Activated CD4-positive, alpha-beta memory T cell treated with anti-CD3 and anti-CD28 coated beads, Interleukin-2, amount 10 ng/mL, durations not matched to agents 7 days and 5 days (primary cell): Measurements from ENCODE around the gene MZB1. TPM values are rescaled to one million over a fixed set of nuclear protein-coding genes. Genes with fewer than 3 reads are reported as not detected.

ENCODE experiments used
- CTCF ChIA-PET: fragments of 350-600 bp; sonication (Branson Sonifier 250); formaldehyde crosslinking; loops from one replicate; lab custom pipeline; 2021; ENCODE audit warnings: antibody characterized with exemption, inconsistent platforms; lab: Charles Lee
- POLR2A ChIA-PET: fragments of 350-600 bp; sonication (Branson Sonifier 250); formaldehyde crosslinking; loops from one replicate; lab custom pipeline; 2021; ENCODE audit warnings: antibody characterized with exemption; lab: Charles Lee
- DNase-seq: peaks from one replicate; pipeline ENCODE4 v3.0.0-alpha.2; 2020
- H3K27ac Mint-ChIP-seq: one replicate; pipeline ENCODE4 v1.8.0; 2021; ENCODE audit warnings: mild to moderate bottlenecking, mixed read lengths
- H3K27me3 Mint-ChIP-seq: one replicate; pipeline ENCODE4 v1.8.0; 2021; ENCODE audit warnings: mixed read lengths
- H3K36me3 Mint-ChIP-seq: one replicate; pipeline ENCODE4 v1.8.0; 2021; ENCODE audit warnings: low read depth, mixed read lengths
- H3K4me1 Mint-ChIP-seq: one replicate; pipeline ENCODE4 v1.8.0; 2021; ENCODE audit warnings: mixed read lengths
- H3K4me3 Mint-ChIP-seq: one replicate; pipeline ENCODE4 v1.8.0; 2021; ENCODE audit warnings: mild to moderate bottlenecking, mixed read lengths
- H3K9me3 Mint-ChIP-seq: one replicate; pipeline ENCODE4 v1.8.0; 2021; ENCODE audit warnings: mixed read lengths
- total RNA-seq, 2 experiments: library from RNA; stranded (reverse); gene quantifications; one replicate each; pipeline ENCODE4 v1.2.3, GENCODE V29; 2021

Gene MZB1
- total RNA-seq, 2 experiments from 2014 or later, result 48.1 TPM

DNA sequence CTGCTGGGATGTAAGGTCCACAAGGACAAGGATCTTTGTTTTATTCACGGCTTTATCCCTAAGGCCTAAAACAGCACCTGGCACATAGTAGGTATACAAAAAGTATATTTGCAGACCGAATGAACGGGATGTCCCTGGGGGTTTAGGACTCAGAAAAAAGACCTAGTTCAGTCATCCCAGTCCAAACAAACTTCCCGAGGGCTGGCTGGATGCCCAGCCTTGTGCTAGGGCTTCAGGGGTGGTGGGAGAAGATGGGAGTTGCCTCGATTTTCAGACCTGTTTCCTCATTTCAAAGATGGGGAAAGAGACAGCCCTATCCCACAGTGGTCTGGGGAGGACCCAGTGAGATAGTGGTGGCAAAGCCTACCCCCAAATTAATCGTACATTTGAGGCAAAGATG is 8.2 kb upstream of the MZB1 start:
- H3K36me3 Mint-ChIP-seq, result peaks cover 26% of the 10 kb centered on the region
- CTCF ChIA-PET, result no interaction called here
- DNase-seq, result no peak
- H3K4me1 Mint-ChIP-seq, result peaks cover 46% of the 10 kb centered on the region
- POLR2A ChIA-PET, result no interaction called here
- no peaks in the 10 kb centered on the region for H3K9me3 Mint-ChIP-seq
- no peak overlapping the region for H3K4me3 Mint-ChIP-seq
- no peak overlapping the region for H3K27ac Mint-ChIP-seq
- H3K27me3 Mint-ChIP-seq, result no peaks in the 10 kb centered on the region

DNA sequence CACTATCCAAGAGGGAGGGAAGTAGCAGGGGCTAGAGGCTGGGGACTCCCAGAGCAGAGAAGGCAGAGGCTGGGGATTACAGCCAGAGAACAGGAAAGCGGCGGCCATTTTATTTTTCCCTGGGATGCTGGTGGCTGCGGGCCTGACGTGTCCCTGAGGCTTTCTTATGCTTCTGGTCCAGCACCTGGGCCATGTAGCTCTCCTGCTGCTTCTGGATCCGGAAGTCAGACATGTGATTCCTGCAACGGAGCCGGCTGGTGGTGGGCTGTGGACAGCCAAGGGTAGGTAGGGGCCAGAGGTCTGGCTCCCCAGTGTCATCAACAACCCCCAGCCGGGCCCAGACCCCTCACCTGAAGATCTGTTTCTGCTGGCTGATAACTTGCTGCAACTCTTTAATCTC is 7.0 kb upstream of the MZB1 start:
- Mint-ChIP-seq H3K9me3 (no peaks in the 10 kb centered on the region), H3K27ac (no peak overlapping the region), H3K4me3 (no peak overlapping the region), H3K4me1 (peaks cover 41% of the 10 kb centered on the region), H3K36me3 (peaks cover 28% of the 10 kb centered on the region), H3K27me3 (no peaks in the 10 kb centered on the region)
- POLR2A ChIA-PET, result interaction anchor here (1.4 to 2.8 kb wide), 2 partner anchors 7 to 19 kb away, joined by 4 to 13 read pairs; partner anchors contain the start of gene SPATA24
- DNase-seq, result no peak
- CTCF ChIA-PET, result interaction anchor here (1.3 kb wide), 1 partner anchor 18 kb away, joined by 5 read pairs; no protein-coding TSS in a partner anchor

DNA sequence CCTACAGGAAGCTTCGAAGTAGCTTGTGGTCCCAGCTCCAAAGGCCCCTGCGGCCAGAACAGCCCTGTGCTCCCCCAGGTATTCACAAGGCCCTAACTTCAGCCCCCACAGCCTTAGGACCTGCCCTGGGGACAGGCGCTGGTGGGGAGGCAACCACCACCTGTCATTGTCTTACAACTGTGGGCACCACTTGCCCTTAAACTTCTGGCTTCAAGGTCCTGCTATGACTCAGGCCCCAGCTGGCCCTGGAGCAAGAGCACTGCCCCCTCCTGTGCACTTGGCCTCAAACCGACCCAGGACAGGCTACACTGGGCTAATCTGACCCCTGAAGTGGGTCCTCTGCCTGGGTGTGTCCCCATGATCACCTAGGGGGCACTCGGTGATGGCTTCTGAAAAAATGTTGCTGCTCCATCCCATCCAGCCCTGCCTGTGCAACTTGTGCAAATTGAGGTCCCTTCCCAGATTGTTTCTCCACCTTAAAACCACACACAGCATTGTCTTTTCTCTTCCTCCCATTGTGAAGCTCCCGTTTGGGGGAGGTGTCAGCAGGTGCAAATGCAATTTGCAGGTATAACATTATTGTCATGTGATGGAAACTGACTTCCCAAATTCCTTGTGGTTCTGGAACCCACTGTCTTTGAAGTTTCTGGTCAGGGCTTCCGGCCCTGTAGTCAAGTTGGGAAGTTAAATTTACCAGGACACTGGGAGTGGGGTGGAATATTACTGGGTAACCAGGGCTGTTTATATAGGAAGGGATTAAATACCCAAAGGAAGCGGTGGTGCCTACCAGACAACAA is 6.3 kb upstream of the MZB1 start:
- peak overlapping the region; percentile 59 for H3K4me3 Mint-ChIP-seq

DNA sequence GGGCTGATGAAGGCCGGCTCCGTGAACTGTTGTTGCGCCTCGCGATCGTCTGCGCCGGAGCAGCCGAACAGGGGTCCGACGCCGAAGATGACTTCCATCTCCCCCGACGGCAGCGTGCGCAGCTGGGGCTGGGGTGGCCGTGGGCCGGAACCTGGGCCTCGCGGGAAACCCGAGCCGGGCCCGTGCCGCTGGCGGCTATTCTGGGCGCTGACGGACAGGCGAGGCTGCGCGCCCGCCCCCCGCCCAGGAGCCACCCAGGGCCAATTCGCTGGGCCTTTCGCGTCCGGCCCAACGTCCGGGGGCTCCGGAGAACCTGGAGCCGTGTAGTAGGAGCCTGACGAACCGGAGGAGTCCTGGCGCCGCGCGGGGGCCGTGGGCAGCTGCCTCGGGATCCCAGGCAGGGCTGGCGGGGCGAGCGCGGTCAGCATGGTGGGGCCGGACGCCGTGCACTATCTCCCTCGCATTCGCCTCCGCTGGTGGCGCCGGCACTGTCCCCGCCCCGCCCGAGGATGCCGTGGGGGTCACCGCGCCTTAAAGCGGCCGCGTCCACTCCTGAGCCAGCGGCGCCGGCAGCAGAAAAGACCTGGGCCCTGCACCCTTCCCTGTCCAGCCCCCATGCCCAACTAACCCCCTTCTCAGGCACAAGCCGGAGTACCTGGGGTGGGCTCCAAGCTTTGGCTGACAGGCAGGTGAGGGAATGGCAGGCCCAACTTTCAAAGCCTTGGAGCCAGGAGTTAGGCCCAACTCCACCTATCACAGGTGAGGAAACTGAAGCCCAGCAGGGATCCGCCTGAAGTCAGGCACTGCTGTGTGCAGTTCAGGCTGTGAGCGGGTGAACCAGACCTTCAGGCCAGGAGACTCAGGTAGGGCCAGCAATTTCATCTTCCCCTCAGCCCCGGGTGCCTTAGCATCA is 5.2 kb upstream of the MZB1 start, which contains the start of gene PROB1:
TSS of gene PROB1 (minus strand) at position 451 of the 913 bp plus-strand sequence. CDS start at position 428, 23 bp downstream.
- Mint-ChIP-seq H3K27ac (peak within 1 kb of the TSS; percentile 90), H3K9me3 (no peaks in the 10 kb centered on the region), H3K27me3 (no peaks in the 10 kb centered on the region), H3K4me3 (peak within 1 kb of the TSS; percentile 99), H3K4me1 (peaks cover 59% of the 10 kb centered on the region), H3K36me3 (peaks cover 31% of the 10 kb centered on the region)
- ChIA-PET CTCF (interaction anchor here (0.6 to 5.2 kb wide), 4 partner anchors 8 to 144 kb away, joined by 3 to 26 read pairs (median 10); partner anchors contain the start of gene SPATA24), POLR2A (interaction anchor here (0.8 to 10.9 kb wide), 6 partner anchors 9 to 168 kb away, joined by 3 to 122 read pairs (median 10); partner anchors contain the start of genes PAIP2, SPATA24 and STING1)
- DNase-seq, result no peak

More for the DNA sequence above, 6.3 kb upstream of the MZB1 start:
- Mint-ChIP-seq H3K36me3 (peaks cover 31% of the 10 kb centered on the region), H3K27ac (peak overlapping the region; percentile 40), H3K9me3 (no peaks in the 10 kb centered on the region), H3K27me3 (no peaks in the 10 kb centered on the region), H3K4me1 (peaks cover 48% of the 10 kb centered on the region)
- no peak for DNase-seq
- ChIA-PET POLR2A (interaction anchor here (0.8 to 10.9 kb wide), 5 partner anchors 8 to 167 kb away, joined by 3 to 122 read pairs (median 6); partner anchors contain the start of genes PAIP2 and SPATA24), CTCF (interaction anchor here (1.3 kb wide), 1 partner anchor 19 kb away, joined by 5 read pairs; no protein-coding TSS in a partner anchor)

DNA sequence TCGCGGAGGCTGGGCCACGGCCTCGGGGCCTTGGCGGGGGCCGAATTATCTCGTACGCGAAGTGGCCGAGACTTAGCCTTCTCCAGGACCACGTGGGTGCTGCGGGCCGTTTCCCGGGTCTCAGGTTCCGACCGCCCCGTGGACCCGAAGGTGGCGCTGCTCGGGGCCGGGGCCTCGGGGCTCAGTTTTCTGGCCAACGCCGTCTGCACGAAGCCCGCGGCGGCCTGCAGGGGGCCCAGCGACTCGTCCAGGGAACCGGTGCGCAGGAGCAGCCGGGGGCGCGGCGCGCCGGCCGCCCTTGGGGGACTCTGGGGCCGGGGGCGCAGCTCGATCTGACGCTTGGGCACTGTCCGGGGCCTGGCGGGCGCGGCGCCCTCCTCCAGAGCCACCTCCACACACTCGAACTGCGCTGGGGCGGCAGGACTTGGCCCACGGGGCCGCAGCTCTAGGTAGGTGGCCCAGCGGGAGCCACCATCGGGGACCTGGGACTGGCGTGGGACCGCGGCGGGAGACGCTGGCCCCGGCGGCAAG is 4.5 kb upstream of the MZB1 start:
- Mint-ChIP-seq H3K36me3 (peaks cover 28% of the 10 kb centered on the region), H3K27me3 (no peaks in the 10 kb centered on the region), H3K4me3 (peak overlapping the region; percentile 99), H3K9me3 (no peaks in the 10 kb centered on the region), H3K27ac (peak overlapping the region; percentile 90), H3K4me1 (peaks cover 60% of the 10 kb centered on the region)
- ChIA-PET CTCF (interaction anchor here (0.6 to 5.2 kb wide), 4 partner anchors 9 to 143 kb away, joined by 3 to 26 read pairs (median 10); partner anchors contain the start of gene SPATA24), POLR2A (interaction anchor here (1.9 to 10.9 kb wide), 5 partner anchors 9 to 100 kb away, joined by 7 to 122 read pairs (median 52); partner anchors contain the start of genes MATR3, PAIP2, SPATA24 and STING1)
- peak; percentile 65 for DNase-seq

DNA sequence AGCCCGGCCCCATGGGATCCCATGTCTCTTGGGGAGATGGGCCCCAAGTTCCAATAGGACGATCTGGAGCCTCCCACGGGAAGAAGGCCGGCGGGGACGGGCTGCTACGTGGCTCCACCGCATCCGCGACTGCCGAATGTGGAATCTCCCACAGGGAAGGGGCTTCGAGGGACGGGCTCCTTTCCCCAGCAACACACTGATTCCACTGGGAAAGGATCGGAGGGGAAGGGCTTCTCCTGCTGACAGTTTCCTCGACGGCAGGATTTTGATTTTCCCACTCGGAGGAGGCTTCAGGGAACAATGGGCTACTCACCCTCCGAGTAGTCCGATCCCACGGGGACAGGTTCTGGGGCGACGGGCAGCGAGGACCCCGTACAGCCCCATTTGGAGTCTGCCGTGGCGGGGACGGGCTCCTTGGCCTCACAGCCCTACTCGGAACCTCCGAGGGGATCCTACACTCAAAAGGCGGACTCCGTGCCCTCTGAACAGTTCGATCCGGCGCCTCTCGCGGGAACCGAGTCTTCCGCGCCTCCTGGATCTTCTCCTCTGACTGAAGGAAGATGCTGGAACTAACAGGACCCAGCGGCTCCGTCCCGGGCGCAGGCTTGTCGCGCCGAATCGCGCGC is 3.9 kb upstream of the MZB1 start:
- CTCF ChIA-PET, result interaction anchor here (0.6 to 5.2 kb wide), 9 partner anchors 9 to 168 kb away, joined by 3 to 26 read pairs (median 4); partner anchors contain the start of genes PAIP2, SPATA24 and STING1
- H3K9me3 Mint-ChIP-seq, result no peaks in the 10 kb centered on the region
- peak; percentile 39 for DNase-seq
- H3K27ac Mint-ChIP-seq, result peak overlapping the region; percentile 90
- H3K27me3 Mint-ChIP-seq, result no peaks in the 10 kb centered on the region
- peaks cover 63% of the 10 kb centered on the region for H3K4me1 Mint-ChIP-seq
- peaks cover 27% of the 10 kb centered on the region for H3K36me3 Mint-ChIP-seq
- peak overlapping the region; percentile 99 for H3K4me3 Mint-ChIP-seq
- POLR2A ChIA-PET, result interaction anchor here (0.6 to 10.9 kb wide), 12 partner anchors 10 to 182 kb away, joined by 3 to 122 read pairs (median 10); partner anchors contain the start of genes DNAJC18, MATR3, PAIP2 and SPATA24

DNA sequence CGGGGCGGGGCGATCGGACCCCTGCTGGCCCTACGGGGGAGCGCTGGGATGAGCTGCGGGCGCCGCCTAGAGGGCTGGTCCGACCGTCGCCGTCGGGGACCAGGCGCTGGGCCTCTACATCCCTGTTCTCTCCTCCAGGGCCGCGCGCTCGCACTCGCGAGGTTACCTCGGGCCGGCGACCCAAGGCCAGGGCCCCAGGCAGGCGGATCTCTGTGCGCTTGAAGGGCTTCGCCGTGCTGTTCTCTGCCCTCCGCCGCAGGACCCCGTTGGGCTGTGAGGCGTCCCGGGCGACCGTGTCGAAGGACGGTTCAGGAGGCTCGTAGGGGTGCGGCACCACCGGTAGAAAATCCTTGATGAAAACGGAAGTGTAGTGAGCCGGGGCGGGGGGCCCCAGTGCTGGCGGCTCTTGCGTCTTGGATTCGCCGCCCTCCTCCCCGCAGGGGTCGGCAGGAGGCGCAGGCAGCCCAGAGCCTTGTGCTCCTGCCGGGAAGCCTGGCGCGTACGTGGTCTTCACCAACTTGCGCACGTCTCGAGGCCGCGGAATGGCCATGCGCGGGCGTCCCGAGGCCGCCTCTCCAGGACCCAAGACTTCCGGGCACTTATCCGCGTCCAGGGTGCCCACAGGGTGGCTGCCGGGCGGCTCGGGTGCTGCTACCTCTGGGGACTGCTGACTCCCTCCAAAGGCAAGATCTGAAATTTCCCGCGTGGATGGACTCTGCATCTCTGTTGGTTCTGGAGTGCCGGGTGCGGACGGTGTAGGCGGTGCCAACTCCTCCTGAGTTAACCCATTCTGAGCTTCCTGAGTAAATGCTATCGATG is 3.2 kb upstream of the MZB1 start:
- H3K27me3 Mint-ChIP-seq, result no peaks in the 10 kb centered on the region
- peak overlapping the region; percentile 90 for H3K27ac Mint-ChIP-seq
- H3K9me3 Mint-ChIP-seq, result no peaks in the 10 kb centered on the region
- ChIA-PET CTCF (interaction anchor here (0.6 to 5.2 kb wide), 11 partner anchors 10 to 169 kb away, joined by 3 to 26 read pairs (median 3); partner anchors contain the start of genes PAIP2, SPATA24 and STING1), POLR2A (interaction anchor here (0.6 to 10.9 kb wide), 20 partner anchors 12 to 817 kb away, joined by 3 to 122 read pairs (median 7); partner anchors contain the start of genes DNAJC18, HSPA9, MATR3 and PAIP2)
- peak; percentile 92 for DNase-seq
- H3K4me3 Mint-ChIP-seq, result peak overlapping the region; percentile 99
- H3K36me3 Mint-ChIP-seq, result peaks cover 29% of the 10 kb centered on the region
- H3K4me1 Mint-ChIP-seq, result peaks cover 65% of the 10 kb centered on the region

DNA sequence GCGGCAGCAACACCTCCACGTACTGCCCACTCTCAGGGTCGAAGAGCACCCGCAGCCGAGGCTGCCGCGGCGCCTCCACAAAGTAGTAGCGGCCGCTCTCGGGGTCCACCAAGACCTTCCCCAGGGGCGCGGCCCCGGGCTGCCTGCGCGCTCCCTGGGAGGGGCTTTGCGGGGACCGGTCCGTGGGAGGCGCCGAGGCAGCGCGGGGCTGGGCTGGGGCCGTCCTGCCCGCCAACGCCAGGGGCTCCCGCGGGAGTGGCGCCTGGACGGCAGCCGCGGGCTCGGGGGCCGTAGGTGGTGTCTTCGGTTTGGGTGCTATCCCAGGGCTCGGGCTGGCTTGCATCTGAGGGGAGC is 2.6 kb upstream of the MZB1 start:
- H3K9me3 Mint-ChIP-seq, result no peaks in the 10 kb centered on the region
- peaks cover 66% of the 10 kb centered on the region for H3K4me1 Mint-ChIP-seq
- H3K36me3 Mint-ChIP-seq, result peaks cover 27% of the 10 kb centered on the region
- ChIA-PET CTCF (interaction anchor here (0.7 to 5.2 kb wide), 8 partner anchors 10 to 169 kb away, joined by 3 to 26 read pairs (median 4); partner anchors contain the start of genes PAIP2, SPATA24 and STING1), POLR2A (interaction anchor here (0.7 to 10.9 kb wide), 20 partner anchors 12 to 849 kb away, joined by 3 to 122 read pairs (median 6); partner anchors contain the start of genes DNAJC18, ETF1, HSPA9 and MATR3)
- DNase-seq, result no peak
- peak overlapping the region; percentile 99 for H3K4me3 Mint-ChIP-seq
- H3K27me3 Mint-ChIP-seq, result no peaks in the 10 kb centered on the region
- peak overlapping the region; percentile 99 for H3K27ac Mint-ChIP-seq

DNA sequence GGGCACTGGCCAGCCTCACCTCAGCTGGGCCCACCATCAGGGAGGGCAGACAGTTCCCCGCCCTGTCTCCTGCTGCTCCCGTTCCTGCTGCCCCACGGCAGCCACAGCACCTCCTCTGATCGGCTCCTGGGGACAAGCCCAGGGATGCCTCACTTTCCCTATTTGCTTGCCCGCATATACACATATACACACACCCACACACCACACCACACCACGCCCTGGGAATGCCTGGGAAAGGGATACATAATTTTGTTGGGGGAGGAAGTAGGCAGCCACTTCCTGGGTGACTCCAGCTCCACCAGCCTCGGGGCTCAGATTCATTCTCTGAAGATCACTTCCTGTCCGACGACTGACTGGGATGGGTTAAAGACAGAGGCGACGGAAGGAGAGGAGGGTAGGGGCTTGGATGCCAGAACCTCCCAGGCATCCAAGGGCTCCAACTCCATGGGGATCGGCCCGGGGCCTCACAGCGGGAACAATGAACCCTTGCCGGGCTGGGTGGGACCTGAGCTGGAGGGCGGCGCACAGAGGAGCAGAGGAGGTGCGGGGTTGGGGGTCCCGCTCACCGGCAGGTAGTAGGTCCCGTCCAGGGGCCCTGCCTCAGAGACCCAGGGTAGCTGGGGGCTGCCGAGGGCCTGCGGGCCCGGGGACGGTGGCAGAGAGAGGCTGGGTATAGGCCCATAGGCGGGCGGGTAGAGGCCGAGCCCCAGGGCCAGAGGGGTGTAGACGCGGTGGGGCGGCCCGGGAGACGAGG is 2.0 kb upstream of the MZB1 start:
- CTCF ChIA-PET, result interaction anchor here (0.6 to 5.2 kb wide), 12 partner anchors 9 to 170 kb away, joined by 3 to 26 read pairs (median 5); partner anchors contain the start of genes PAIP2, SPATA24 and STING1
- POLR2A ChIA-PET, result interaction anchor here (0.7 to 10.9 kb wide), 27 partner anchors 10 to 849 kb away, joined by 3 to 122 read pairs (median 5); partner anchors contain the start of genes DNAJC18, ETF1, HSPA9 and MATR3
- peaks cover 63% of the 10 kb centered on the region for H3K4me1 Mint-ChIP-seq
- peak; percentile 58 for DNase-seq
- peak overlapping the region; percentile 99 for H3K4me3 Mint-ChIP-seq
- H3K27ac Mint-ChIP-seq, result peak overlapping the region; percentile 99
- no peaks in the 10 kb centered on the region for H3K27me3 Mint-ChIP-seq
- peaks cover 22% of the 10 kb centered on the region for H3K36me3 Mint-ChIP-seq
- no peaks in the 10 kb centered on the region for H3K9me3 Mint-ChIP-seq
